GM03348 (cell line): Measurements from ENCODE around the gene CNN2.

Source experiments
- DNase-seq: peaks from one replicate; pipeline ENCODE4 v3.0.0; 2012; ENCODE audit warnings: low spot score

CNN2 gene

DNA sequence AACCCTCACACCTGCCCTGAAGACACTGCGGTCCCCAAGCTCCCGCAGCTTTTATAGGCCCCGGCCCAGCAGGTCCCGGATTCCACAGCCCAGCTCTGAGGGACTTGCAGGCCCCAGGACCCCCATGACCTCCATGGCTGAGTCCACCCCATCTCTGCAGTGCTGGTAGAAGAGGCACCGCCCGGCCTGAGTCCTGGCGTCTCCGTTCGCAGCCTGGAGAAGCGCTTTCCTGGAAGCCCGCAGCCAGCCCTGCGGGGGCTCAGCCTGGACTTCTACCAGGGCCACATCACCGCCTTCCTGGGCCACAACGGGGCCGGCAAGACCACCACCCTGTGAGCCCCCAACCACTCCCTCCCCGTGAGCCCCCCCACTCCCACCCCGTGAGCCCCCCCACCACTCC lies 22.7 kb downstream of the CNN2 start:
- no peak for DNase-seq

DNA sequence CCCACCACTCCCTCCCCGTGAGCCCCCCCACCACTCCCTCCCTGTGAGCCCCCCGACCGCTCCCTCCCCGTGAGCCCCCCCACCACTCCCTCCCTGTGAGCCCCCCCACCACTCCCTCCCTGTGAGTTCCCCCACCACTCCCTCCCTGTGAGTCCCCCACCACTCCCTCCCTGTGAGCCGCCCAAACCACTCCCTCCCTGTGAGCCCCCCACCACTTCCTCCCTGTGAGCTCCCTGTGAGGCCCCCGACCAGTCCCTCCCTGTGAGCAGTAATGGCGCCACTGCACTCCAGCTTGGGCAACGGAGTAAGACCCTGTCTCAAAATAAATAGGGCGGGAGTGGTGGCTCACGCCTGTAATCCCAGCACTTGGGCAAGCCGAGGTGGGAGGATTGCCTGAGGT lies 23.4 kb downstream of the CNN2 start:
- no peak for DNase-seq

DNA sequence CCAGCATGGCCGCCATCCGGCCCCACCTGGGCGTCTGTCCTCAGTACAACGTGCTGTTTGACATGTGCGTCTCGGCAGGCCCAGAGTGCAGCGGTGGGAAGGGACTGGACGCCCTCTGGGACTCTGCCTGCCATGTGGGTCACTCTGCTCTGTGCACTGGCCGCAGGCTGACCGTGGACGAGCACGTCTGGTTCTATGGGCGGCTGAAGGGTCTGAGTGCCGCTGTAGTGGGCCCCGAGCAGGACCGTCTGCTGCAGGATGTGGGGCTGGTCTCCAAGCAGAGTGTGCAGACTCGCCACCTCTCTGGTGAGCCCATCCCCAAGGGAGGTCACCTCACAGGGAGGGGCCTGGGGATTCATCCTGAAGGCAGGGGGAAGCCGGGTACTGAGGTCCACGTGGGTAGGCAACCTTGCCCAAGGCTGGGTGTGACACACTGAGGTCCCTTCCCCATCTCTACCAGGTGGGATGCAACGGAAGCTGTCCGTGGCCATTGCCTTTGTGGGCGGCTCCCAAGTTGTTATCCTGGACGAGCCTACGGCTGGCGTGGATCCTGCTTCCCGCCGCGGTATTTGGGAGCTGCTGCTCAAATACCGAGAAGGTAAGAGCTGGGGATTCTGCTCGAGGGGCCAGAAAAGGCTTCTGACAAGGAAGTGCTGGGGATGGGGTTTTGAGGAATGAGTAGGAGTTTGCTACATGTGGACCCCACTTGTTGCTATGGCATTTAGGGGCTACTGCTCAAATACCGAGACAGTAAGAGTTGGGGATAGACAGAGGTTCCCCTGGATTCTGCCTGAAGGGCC lies 24.8 kb downstream of the CNN2 start:
- no peak for DNase-seq

DNA sequence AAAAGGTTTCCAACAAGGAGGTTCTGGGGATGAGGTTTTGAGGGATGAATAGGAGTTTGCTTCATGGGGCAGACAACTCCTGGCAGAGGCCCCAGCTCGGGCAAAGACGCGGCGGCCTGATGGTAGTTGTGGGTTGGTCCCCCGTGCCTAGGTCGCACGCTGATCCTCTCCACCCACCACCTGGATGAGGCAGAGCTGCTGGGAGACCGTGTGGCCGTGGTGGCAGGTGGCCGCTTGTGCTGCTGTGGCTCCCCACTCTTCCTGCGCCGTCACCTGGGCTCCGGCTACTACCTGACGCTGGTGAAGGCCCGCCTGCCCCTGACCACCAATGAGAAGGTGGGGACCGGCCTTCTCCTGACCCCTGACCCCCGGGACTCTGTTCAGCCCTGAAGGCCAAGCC lies 25.4 kb downstream of the CNN2 start:
- no peak for DNase-seq

DNA sequence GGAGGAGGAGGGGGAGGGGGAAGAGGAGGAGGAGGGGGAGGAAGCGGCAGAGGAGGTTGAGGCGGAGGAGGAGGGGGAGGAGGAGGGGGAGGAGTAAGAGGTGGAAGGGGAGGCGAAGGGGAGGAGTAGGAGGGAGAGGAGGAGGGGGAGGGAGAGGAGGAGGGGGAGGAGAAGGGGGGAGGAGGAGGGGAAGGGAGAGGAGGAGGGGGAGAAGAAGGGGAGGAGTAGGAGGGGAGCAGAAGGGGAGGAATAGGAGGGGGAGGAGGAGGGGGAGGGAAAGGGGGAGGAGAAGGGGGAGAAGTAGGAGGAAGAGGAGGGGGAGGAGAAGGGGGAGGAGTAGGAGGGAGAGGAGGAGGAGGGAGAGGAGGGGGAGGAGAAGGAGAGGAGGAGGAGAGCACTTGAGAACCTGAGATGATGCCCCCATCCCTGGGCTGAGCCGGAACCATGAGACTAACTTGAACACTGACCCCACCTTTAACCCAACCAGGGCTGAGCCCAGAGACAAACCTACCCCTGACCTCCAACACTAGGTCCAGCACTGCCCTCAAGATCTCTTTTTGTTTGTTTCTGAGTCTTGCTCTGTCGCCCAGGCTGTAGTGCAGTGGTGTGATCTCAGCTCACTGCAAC lies 26.1 kb downstream of the CNN2 start:
- DNase-seq: no peak

DNA sequence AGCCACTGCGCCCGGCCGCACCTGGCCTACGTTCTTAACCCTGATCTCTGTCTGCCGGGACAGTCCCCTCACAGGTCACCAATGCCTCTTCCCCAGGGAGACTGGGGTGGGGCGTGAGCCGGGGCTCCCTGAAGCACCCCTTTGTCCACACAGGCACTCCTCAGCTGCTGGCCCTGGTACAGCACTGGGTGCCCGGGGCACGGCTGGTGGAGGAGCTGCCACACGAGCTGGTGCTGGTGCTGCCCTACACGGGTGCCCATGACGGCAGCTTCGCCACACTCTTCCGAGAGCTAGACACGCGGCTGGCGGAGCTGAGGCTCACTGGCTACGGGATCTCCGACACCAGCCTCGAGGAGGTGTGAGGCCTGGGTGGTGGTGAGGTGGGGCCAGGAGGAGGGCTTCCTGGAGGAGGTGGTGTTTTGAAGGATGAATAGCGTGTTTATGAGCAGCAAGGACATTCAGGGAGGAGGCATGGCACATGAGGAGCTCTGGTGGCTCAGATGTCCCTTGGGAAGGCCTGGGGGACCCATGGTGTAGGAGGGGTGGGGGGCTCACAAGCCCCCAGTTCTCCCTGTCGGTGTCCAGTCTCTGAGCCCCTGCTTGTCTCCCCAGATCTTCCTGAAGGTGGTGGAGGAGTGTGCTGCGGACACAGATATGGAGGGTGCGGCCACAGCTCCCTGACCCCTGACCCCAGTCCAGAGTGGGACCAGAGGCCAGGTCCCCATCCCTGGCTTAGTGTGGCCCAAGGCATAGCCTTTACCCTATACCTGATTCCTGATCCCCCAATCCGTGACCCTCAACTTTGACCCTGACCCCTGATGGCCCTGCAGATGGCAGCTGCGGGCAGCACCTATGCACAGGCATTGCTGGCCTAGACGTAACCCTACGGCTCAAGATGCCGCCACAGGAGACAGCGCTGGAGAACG lies 27.0 kb downstream of the CNN2 start:
- no peak for DNase-seq

DNA sequence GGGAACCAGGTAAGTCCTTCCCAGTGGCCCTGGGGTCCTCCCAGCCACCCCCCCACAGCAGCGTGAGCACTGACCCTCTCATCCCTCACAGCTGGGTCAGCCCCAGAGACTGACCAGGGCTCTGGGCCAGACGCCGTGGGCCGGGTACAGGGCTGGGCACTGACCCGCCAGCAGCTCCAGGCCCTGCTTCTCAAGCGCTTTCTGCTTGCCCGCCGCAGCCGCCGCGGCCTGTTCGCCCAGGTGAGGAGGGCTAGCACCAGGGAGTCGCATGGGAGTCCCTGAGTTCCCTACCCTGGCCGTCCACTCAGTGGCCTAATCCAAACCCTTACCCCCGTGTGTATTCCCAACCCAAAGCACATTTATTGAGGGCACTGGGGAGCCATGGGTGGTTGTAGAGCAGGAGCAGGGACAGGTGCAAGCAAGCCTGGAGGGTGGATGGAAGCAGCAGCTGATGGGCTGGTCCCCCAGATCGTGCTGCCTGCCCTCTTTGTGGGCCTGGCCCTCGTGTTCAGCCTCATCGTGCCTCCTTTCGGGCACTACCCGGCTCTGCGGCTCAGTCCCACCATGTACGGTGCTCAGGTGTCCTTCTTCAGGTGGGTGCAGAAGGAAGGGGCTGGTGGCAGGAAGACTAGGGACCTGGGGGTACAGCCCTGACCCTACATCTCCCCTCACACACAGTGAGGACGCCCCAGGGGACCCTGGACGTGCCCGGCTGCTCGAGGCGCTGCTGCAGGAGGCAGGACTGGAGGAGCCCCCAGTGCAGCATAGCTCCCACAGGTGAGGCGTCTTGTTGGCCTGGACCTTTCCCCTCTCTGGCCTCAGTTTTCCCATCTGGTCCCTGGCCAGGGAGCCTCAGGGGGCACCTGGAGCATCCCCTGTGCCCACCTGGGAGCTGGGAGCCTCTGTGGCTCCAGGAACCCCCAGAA lies 28.0 kb downstream of the CNN2 start:
- no peak for DNase-seq

DNA sequence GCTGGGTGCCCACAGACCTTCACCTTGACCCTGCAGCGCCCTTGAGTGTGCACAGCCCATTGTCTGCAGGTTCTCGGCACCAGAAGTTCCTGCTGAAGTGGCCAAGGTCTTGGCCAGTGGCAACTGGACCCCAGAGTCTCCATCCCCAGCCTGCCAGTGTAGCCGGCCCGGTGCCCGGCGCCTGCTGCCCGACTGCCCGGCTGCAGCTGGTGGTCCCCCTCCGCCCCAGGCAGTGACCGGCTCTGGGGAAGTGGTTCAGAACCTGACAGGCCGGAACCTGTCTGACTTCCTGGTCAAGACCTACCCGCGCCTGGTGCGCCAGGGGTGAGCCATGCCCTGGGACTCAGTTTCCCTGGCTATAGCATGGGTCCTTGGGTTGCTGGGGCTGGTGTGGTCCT lies 28.6 kb downstream of the CNN2 start:
- no peak for DNase-seq

DNA sequence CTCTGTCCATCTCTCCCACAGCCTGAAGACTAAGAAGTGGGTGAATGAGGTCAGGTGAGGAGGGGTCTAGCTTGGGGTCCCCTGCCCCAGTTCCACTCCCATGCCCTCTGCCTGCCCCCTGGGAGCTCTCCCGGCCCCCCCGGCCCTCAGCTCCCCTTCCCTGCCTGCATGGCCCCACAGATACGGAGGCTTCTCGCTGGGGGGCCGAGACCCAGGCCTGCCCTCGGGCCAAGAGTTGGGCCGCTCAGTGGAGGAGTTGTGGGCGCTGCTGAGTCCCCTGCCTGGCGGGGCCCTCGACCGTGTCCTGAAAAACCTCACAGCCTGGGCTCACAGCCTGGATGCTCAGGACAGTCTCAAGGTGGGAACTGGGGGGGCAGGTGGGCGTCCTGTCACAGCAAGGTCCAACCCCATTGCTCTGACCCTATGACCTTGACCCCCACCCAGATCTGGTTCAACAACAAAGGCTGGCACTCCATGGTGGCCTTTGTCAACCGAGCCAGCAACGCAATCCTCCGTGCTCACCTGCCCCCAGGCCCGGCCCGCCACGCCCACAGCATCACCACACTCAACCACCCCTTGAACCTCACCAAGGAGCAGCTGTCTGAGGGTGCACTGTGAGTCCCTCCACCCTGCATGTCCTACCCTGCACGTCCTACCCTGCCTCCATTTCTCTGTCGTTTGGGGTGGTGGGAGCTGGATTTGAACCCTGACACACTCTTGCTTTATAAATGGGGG lies 29.6 kb downstream of the CNN2 start:
- DNase-seq: no peak

DNA sequence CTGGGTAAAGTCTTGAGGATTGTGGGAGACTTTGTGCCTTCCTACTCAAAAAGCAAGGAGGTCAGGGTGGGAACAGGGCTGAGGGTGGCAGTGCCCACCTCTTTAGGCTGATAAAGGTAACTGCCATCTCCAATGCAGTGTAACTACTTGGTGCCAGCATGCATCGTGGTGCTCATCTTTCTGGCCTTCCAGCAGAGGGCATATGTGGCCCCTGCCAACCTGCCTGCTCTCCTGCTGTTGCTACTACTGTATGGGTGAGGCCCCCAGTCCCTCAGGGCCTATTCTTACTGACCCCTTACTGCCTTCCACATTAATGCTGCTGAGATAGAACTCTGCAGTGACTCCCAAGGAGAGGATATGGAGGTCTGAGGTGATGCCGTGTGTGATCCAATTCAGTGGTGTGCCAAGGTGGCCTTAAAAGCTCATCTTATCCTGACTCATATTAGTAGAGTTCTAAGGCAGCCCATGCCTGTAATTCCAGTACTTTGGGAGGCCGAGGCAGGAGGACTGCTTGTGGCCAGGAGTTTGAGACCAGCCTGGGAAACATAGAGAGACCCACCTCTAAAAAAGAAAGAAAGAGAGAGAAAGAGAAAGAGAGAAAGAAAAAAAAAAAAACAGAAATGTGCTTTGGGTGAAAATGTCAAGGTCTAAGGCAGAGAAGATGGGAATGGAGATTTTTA lies 30.9 kb downstream of the CNN2 start:
- no peak for DNase-seq

DNA sequence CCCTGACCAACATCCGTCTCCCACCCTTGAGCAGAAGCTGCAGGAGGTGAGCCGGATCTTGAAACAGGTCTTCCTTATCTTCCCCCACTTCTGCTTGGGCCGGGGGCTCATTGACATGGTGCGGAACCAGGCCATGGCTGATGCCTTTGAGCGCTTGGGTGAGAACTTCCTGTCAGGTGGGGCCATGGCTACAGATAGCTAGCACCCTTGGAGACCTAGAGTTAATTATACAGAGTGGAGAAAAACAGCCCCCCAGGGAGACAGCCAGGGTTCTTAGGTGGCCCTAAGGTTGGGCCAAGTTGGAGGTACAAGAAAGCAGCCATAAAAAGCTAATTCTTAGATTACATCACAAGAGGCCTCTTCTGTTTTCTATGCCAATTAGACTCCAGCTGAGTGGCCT lies 31.7 kb downstream of the CNN2 start:
- no peak for DNase-seq

DNA sequence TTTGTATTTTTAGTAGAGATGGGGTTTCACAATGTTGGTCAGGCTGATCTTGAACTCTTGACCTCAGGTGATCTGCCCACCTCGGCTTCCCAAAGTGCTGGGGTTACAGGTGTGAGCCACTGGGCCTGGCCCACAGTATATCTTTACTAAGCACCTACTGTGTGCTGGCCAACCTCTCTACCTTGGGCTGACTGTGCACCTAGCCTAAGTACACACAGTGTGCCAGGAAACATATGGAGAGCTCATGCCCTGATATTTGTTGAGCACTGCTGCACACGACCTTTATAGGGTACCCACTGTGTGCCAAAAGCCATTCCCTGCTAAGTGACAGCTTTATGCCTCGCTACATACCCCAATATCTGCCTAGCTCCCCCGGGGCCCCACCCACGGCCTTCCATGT lies 34.3 kb downstream of the CNN2 start:
- DNase-seq: no peak

DNA sequence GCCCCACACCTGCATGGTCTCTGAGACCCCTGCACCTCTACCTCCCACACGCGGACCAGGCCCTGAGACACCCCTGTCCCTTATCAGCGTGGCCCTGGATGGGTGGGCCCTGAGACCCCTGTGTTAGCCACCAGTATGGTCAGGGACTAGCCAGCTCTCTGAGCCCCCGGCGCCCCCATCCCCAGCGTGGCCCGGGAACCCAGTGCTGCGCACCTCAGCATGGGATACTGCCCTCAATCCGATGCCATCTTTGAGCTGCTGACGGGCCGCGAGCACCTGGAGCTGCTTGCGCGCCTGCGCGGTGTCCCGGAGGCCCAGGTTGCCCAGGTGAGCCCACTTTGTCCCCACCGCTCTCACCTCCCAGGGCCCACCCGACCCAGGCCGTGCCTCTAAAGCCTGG lies 35.6 kb downstream of the CNN2 start:
- no peak for DNase-seq

DNA sequence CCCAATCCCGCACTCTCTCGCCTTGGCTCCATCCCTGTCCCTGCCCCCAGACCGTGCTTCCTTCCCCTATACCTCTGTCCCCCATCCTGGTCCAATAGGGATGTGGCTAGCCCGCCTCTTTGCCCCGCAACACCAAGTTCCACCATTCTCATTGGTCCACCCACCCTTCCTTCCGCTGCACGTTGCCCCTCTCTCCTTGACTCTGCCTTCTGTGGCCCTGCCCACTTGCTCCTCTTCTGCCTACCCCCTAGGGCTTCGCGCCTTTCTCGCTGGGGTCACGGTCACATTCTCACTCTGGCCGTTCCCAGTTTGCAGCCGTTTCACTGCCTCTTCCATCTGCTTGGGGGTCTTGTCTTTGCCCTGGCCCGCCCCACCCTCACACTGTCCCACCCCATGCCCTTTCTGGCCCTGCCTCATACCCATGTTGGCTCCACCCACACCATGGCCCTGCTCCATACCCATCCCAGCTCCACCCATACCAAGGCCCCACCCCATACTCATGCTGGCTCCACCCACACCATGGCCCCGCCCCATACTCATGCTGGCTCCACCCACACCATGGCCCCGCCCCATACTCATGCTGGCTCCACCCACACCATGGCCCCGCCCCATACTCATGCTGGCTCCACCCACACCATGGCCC lies 36.1 kb downstream of the CNN2 start:
- DNase-seq: no peak

DNA sequence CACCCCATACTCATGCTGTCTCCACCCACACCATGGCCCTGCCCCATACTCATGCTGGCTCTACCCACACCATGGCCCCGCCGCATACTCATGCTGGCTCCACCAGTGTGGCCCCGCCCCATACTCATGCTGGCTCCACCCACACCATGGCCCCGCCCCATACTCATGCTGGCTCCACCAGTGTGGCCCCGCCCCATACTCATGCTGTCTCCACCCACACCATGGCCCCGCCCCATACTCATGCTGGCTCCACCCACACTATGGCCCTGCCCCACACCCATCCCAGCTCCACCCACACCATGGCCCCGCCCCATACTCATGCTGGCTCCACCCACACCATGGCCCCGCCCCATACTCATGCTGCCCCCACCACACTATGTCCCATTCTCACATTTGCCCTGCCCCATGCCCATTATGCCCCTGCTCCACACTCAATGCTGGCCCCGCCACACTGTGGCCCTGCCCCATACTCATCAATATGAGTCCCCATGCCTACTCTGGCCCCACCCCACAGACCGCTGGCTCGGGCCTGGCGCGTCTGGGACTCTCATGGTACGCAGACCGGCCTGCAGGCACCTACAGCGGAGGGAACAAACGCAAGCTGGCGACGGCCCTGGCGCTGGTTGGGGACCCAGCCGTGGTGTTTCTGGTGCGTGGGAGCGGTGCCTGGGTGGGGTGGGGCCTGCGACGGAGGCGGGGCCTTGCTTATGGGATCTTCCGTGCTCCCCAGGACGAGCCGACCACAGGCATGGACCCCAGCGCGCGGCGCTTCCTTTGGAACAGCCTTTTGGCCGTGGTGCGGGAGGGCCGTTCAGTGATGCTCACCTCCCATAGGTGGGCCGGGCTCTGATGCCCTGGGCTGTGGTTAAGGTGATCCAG lies 36.9 kb downstream of the CNN2 start:
- DNase-seq: no peak

DNA sequence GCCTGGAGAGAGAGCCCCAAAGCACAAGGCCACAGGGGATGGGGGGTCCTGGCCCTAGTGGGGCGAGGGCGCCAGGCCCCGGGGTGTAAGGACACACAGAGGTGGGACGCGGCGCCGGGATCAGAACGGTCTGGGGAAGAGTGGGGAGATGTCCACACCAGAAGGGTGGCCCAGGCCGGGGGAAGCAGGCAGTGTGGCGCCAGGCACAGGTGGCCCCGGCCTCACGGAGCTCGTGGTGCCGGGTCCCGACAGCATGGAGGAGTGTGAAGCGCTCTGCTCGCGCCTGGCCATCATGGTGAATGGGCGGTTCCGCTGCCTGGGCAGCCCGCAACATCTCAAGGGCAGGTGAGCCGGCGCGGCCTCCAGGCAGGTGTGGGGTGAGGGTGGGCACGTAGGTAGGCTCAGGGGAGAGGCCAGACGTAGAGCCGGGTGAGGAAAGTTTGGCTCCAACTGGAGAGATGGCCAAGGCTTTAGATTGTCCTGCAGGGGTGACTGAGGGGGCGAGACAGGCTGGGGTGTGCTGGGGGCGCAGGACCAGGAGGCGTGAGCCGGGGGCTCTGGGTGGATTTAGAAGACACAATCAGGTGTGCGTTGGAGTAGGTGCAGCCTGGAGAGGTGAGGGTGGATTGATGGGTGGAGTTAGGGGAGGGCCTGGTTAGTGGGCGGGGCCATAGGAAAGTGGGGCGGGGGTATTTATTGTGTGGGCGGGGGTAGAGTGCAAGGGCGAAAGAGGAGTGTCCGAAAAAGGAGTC lies 37.7 kb downstream of the CNN2 start:
- DNase-seq: no peak

DNA sequence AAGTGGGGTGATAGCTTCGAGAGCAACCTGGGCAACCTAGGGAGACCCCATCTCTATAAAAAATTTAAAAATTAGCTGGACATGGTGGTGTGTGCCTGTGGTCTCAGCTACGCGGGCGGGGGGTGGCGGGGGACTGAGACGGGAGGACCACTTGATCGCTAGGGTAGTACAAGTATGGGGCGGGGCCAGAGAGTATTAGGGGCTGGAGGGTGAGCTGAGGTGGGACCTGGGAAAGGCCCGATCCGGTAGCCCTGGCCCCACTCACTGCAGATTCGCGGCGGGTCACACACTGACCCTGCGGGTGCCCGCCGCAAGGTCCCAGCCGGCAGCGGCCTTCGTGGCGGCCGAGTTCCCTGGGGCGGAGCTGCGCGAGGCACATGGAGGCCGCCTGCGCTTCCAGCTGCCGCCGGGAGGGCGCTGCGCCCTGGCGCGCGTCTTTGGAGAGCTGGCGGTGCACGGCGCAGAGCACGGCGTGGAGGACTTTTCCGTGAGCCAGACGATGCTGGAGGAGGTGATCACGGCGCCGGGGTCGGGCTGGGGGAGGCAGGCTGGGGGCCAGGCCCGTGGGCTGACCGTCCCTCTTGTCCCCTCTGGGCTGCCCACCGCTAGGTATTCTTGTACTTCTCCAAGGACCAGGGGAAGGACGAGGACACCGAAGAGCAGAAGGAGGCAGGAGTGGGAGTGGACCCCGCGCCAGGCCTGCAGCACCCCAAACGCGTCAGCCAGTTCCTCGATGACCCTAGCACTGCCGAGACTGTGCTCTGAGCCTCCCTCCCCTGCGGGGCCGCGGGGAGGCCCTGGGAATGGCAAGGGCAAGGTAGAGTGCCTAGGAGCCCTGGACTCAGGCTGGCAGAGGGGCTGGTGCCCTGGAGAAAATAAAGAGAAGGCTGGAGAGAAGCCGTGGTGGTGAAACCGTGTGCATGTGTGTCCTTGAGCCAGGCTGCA lies 38.5 kb downstream of the CNN2 start:
- peak; percentile 82 for DNase-seq
